ENCODE results near the gene FLNB.
"Not testable (repeated sequence)": the region's sequence is repeated elsewhere in the genome, so short reads cannot be mapped to it uniquely, and the experiment has no call there.

The FLNB gene

GRCh38 chr3:58052373-58053273 lies 44.4 kb downstream of the FLNB start:
- no peak for DNase-seq (ENCODE audit: low read depth in 2 of 2)

- DNase-seq (ENCODE audit: low read depth in 2 of 2): no peak
These were observed 46.4 kb downstream of the FLNB start for GRCh38 chr3:58054652-58055051.

GRCh38 chr3:58055314-58055713 lies 47.1 kb downstream of the FLNB start:
- DNase-seq (ENCODE audit: low read depth in 2 of 2): no peak

- not testable (repeated sequence) for DNase-seq (ENCODE audit: low read depth in 2 of 2)
These were observed 47.7 kb downstream of the FLNB start for GRCh38 chr3:58055891-58056290.

- DNase-seq (ENCODE audit: low read depth in 2 of 2): no peak
These were observed 50.4 kb downstream of the FLNB start for GRCh38 chr3:58058361-58059263.

- no peak for DNase-seq (ENCODE audit: low read depth in 2 of 2)
These were observed 51.4 kb downstream of the FLNB start for GRCh38 chr3:58059349-58060321.

- DNase-seq (ENCODE audit: low read depth in 2 of 2): no peak
These were observed 54.2 kb downstream of the FLNB start for GRCh38 chr3:58062472-58062871.

- DNase-seq (ENCODE audit: low read depth in 2 of 2): no peak
These were observed 55.0 kb downstream of the FLNB start for GRCh38 chr3:58063022-58063815.

- no peak for DNase-seq (ENCODE audit: low read depth in 2 of 2)
These were observed 56.9 kb downstream of the FLNB start for GRCh38 chr3:58064923-58065638.

- DNase-seq (ENCODE audit: low read depth in 2 of 2): no peak
These were observed 57.5 kb downstream of the FLNB start for GRCh38 chr3:58065700-58066167.

GRCh38 chr3:58066842-58067241 lies 58.6 kb downstream of the FLNB start:
- no peak for DNase-seq (ENCODE audit: low read depth in 2 of 2)

GRCh38 chr3:58068122-58068809 lies 60.0 kb downstream of the FLNB start:
- no peak for DNase-seq (ENCODE audit: low read depth in 2 of 2)

GRCh38 chr3:58071480-58071971 lies 63.3 kb downstream of the FLNB start:
- no peak for DNase-seq (ENCODE audit: low read depth in 2 of 2)

- no peak for DNase-seq (ENCODE audit: low read depth in 2 of 2)
These were observed 64.0 kb downstream of the FLNB start for GRCh38 chr3:58072052-58072762.

GRCh38 chr3:58072763-58073130 lies 64.5 kb downstream of the FLNB start:
- no peak for DNase-seq (ENCODE audit: low read depth in 2 of 2)

GRCh38 chr3:58073301-58074108 lies 65.3 kb downstream of the FLNB start:
- no peak for DNase-seq (ENCODE audit: low read depth in 2 of 2)

- DNase-seq (ENCODE audit: low read depth in 2 of 2): no peak
These were observed 66.0 kb downstream of the FLNB start for GRCh38 chr3:58074116-58074715.

All from stimulated activated CD4-positive, alpha-beta T cell treated with anti-CD3 and anti-CD28 coated beads, Interleukin-1b, Interleukin-23, amount 100 ng/mL, for 4 hours (primary cell).